ENCODE results near the gene SPIN2A.

DNA sequence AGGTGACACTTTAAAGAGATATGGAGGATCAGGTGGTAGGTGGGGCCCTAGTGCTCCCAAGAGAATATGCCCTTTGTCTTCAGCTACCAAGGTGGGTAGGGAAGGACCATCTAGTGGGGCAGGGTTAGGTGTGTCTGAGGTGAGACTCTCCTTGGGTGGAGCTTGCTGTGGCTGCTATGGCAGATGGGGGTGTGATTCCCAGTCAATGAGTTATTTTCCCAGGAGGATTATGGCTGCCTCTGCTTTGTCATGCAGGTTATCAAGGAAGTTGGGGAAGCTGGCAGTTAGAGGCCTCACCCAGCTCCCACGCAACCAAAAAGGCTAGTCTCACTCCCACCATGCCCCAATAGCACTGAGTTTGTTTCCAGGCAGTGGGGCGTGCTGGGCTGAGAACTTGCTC lies 18.0 kb upstream of the SPIN2A start:
- TF ChIP-seq, protein P1, sequence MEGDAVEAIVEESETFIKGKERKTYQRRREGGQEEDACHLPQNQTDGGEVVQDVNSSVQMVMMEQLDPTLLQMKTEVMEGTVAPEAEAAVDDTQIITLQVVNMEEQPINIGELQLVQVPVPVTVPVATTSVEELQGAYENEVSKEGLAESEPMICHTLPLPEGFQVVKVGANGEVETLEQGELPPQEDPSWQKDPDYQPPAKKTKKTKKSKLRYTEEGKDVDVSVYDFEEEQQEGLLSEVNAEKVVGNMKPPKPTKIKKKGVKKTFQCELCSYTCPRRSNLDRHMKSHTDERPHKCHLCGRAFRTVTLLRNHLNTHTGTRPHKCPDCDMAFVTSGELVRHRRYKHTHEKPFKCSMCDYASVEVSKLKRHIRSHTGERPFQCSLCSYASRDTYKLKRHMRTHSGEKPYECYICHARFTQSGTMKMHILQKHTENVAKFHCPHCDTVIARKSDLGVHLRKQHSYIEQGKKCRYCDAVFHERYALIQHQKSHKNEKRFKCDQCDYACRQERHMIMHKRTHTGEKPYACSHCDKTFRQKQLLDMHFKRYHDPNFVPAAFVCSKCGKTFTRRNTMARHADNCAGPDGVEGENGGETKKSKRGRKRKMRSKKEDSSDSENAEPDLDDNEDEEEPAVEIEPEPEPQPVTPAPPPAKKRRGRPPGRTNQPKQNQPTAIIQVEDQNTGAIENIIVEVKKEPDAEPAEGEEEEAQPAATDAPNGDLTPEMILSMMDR (IDR thresholded peaks at IDR 0.05), result no peak
- TF ChIP-seq POLR2A (IDR thresholded peaks at IDR 0.05), result no peak
